Mucosa of descending colon (tissue), 3 donors: ENCODE measurements around the gene PDE4B. TPM values are rescaled to one million over a fixed set of nuclear protein-coding genes. Genes with fewer than 3 reads are reported as not detected.

Source experiments
- ATAC-seq: fragments of 200-7000 bp; cut with Tn5 transposase; one replicate; pipeline ENCODE4 v1.9.1; 2020; ENCODE audit warnings: mild to moderate bottlenecking, moderate library complexity
- DNase-seq, 3 donors: peaks; one replicate each; pipeline ENCODE4 v3.0.0-alpha.2; 2020
- H3K36me3 ChIP-seq: fragments of 200-600 bp; one replicate; pipeline ENCODE4 v1.8.0; 2021; ENCODE audit warnings: low read depth, mild to moderate bottlenecking
- H3K4me1 ChIP-seq: fragments of 200-600 bp; one replicate; pipeline ENCODE4 v1.8.0; 2021; ENCODE audit warnings: low read depth, mild to moderate bottlenecking
- H3K4me3 ChIP-seq: fragments of 200-600 bp; one replicate; pipeline ENCODE4 v1.8.0; 2021; ENCODE audit warnings: mild to moderate bottlenecking
- H3K9me3 ChIP-seq: fragments of 200-600 bp; one replicate; pipeline ENCODE4 v1.8.0; 2021; ENCODE audit warnings: mild to moderate bottlenecking
- CTCF ChIP-seq: fragments of 200-600 bp; IDR thresholded peaks from one replicate; pipeline ENCODE4 v1.8.0; 2022; ENCODE audit warnings: antibody characterized with exemption, mild to moderate bottlenecking
- intact Hi-C, 2 donors: fragments of 100-400 bp; cut with DNase I in 1 of 2; cut with micrococcal nuclease in 1 of 2; formaldehyde crosslinking; loops; one replicate each; pipeline versions ENCODE4 v1.11.0 to v1.11.1; 2022; cut with DNase I, micrococcal nuclease
- total RNA-seq, 3 donors: library from RNA; stranded (reverse); fragmentation: NEBNext Ultra II Directional in 2 of 3; extraction: Animal tissue kit (Norgen Biotek cat#: 25700) in 2 of 3; gene quantifications; one replicate each; pipeline versions ENCODE4 v1.2.1 to v1.2.4, GENCODE V29; 2021 to 2023
- donor health status: DM: no; HTN: no; CAD: no; lungs with moderate emphysema.
- donor health status: DM: no; HTN: no; CAD: no.
- donor health status: DM: no; HTN: yes; CAD: no.

The PDE4B gene
- total RNA-seq, 3 donors from 2014 or later = 3.4 to 6.6 (median 4.9) TPM

- Histone ChIP-seq H3K4me3 (no peak overlapping the region), H3K9me3 (no peaks in the 10 kb centered on the region), H3K36me3 (no peaks in the 10 kb centered on the region), H3K4me1 (no peaks in the 10 kb centered on the region)
- intact Hi-C loops = no loop called here
- no peak for ATAC-seq
- no peak for TF ChIP-seq CTCF
- no peak for DNase-seq
Observed at GRCh38 chr1:66312271-66312990, 519.7 kb downstream of the PDE4B start.

GRCh38 chr1:66313429-66313828 is 520.7 kb downstream of the PDE4B start:
- no peak for TF ChIP-seq CTCF
- Histone ChIP-seq H3K9me3 (no peaks in the 10 kb centered on the region), H3K4me3 (no peak overlapping the region), H3K36me3 (no peaks in the 10 kb centered on the region), H3K4me1 (no peaks in the 10 kb centered on the region)
- DNase-seq = no peak
- ATAC-seq = no peak
- intact Hi-C loops = no loop called here

- Histone ChIP-seq H3K4me1 (no peaks in the 10 kb centered on the region), H3K9me3 (no peaks in the 10 kb centered on the region), H3K4me3 (no peak overlapping the region), H3K36me3 (no peaks in the 10 kb centered on the region)
- intact Hi-C loops = no loop called here
- DNase-seq (no peak), ATAC-seq (peak; percentile 85)
- TF ChIP-seq CTCF = no peak
Observed at GRCh38 chr1:66315671-66316070, 523.0 kb downstream of the PDE4B start.

- no peaks in the 10 kb centered on the region for H3K4me1 ChIP-seq
- ATAC-seq (peak; percentile 55), DNase-seq (no peak)
- TF ChIP-seq CTCF = no peak
- no peak overlapping the region for H3K4me3 ChIP-seq
- H3K9me3 ChIP-seq = no peaks in the 10 kb centered on the region
- intact Hi-C loops = no loop called here
- no peaks in the 10 kb centered on the region for H3K36me3 ChIP-seq
Observed at GRCh38 chr1:66316464-66317247, 524.0 kb downstream of the PDE4B start.

GRCh38 chr1:66317248-66317515 is 524.5 kb downstream of the PDE4B start:
- intact Hi-C loops = no loop called here
- no peaks in the 10 kb centered on the region for H3K4me1 ChIP-seq
- no peak for DNase-seq
- no peak for TF ChIP-seq CTCF
- peak; percentile 28 for ATAC-seq
- no peak overlapping the region for H3K4me3 ChIP-seq
- no peaks in the 10 kb centered on the region for H3K36me3 ChIP-seq
- no peaks in the 10 kb centered on the region for H3K9me3 ChIP-seq
